ENCODE data around the gene ELSPBP1. TPM values are rescaled to one million over a fixed set of nuclear protein-coding genes. Genes with fewer than 3 reads are reported as not detected.

ELSPBP1 gene
- total RNA-seq, 2 donors from 2014 or later, result not detected

GRCh38 chr19:47973529-47973928, 20.9 kb upstream of the ELSPBP1 start:
- WGBS, 2 experiments (ENCODE audit: insufficient coverage in 1 of 2, insufficient read length in 1 of 2), result 83% methylated on average over 6 of the region's 6 CpGs
- Histone ChIP-seq H3K27ac (ENCODE audit: low read depth, low read length) (no peak overlapping the region), H3K9ac (ENCODE audit: extremely low read depth, low read length, poor library complexity, severe bottlenecking) (no peak overlapping the region), H3K9me3 (ENCODE audit: control insufficient read depth, low read length) (no peaks in the 10 kb centered on the region), H3K4me3 (ENCODE audit: low read length) (no peak overlapping the region), H3K27me3 (ENCODE audit: control insufficient read depth, insufficient read depth, low read length, poor library complexity, severe bottlenecking) (no peaks in the 10 kb centered on the region), H3K4me1 (ENCODE audit: control insufficient read depth, insufficient read depth, low read length) (no peaks in the 10 kb centered on the region), H3K36me3 (ENCODE audit: control insufficient read depth, insufficient read depth, low read length) (no peaks in the 10 kb centered on the region)
- no peaks in the 10 kb centered on the region for H3K36me3 Mint-ChIP-seq (ENCODE audit: low read depth)
- no peak for TF ChIP-seq CTCF (conservative IDR thresholded peaks at IDR 0.05)
- no peak overlapping the region for H3K4me3 Mint-ChIP-seq
- no peaks in the 10 kb centered on the region for H3K4me1 Mint-ChIP-seq
- no peak overlapping the region for H3K27ac Mint-ChIP-seq
- no peak for DNase-seq
- peaks cover 4% of the 10 kb centered on the region for H3K9me3 Mint-ChIP-seq
- H3K27me3 Mint-ChIP-seq (ENCODE audit: insufficient read depth), result peaks cover 19% of the 10 kb centered on the region

GRCh38 chr19:47991191-47991808, 3.1 kb upstream of the ELSPBP1 start:
- Mint-ChIP-seq H3K9me3 (no peaks in the 10 kb centered on the region), H3K36me3 (ENCODE audit: low read depth) (no peaks in the 10 kb centered on the region), H3K27me3 (ENCODE audit: insufficient read depth) (peaks cover 20% of the 10 kb centered on the region), H3K4me1 (no peaks in the 10 kb centered on the region), H3K4me3 (no peak overlapping the region), H3K27ac (no peak overlapping the region)
- no peaks in the 10 kb centered on the region for H3K27me3 ChIP-seq (ENCODE audit: control insufficient read depth, insufficient read depth, low read length, poor library complexity, severe bottlenecking)
- no peak overlapping the region for H3K4me3 ChIP-seq (ENCODE audit: low read length)
- TF ChIP-seq CTCF (conservative IDR thresholded peaks at IDR 0.05), result no peak
- 75 to 83% methylated on average over 5 to 9 of the region's 10 CpGs for WGBS, 2 experiments (ENCODE audit: insufficient coverage in 1 of 2, insufficient read length in 1 of 2)
- no peak for DNase-seq
- no peaks in the 10 kb centered on the region for H3K36me3 ChIP-seq (ENCODE audit: control insufficient read depth, insufficient read depth, low read length)
- no peaks in the 10 kb centered on the region for H3K4me1 ChIP-seq (ENCODE audit: control insufficient read depth, insufficient read depth, low read length)
- no peak overlapping the region for H3K27ac ChIP-seq (ENCODE audit: low read depth, low read length)
- no peak overlapping the region for H3K9ac ChIP-seq (ENCODE audit: extremely low read depth, low read length, poor library complexity, severe bottlenecking)
- no peaks in the 10 kb centered on the region for H3K9me3 ChIP-seq (ENCODE audit: control insufficient read depth, low read length)

GRCh38 chr19:47992070-47992469, 2.4 kb upstream of the ELSPBP1 start, which contains the start of gene BSPH1:
BSPH1 (minus strand) TSS chr19:47992170; CDS start chr19:47992081, 89 bp downstream.
- no peak within 1 kb of the TSS for H3K27ac Mint-ChIP-seq
- H3K27ac ChIP-seq (ENCODE audit: low read depth, low read length), result no peak within 1 kb of the TSS
- no peaks in the 10 kb centered on the region for H3K36me3 ChIP-seq (ENCODE audit: control insufficient read depth, insufficient read depth, low read length)
- peaks cover 22% of the 10 kb centered on the region for H3K27me3 Mint-ChIP-seq (ENCODE audit: insufficient read depth)
- no peak within 1 kb of the TSS for H3K4me3 Mint-ChIP-seq
- no peaks in the 10 kb centered on the region for H3K4me1 ChIP-seq (ENCODE audit: control insufficient read depth, insufficient read depth, low read length)
- no peak within 1 kb of the TSS for H3K9ac ChIP-seq (ENCODE audit: extremely low read depth, low read length, poor library complexity, severe bottlenecking)
- WGBS, 2 experiments (ENCODE audit: insufficient coverage in 1 of 2, insufficient read length in 1 of 2), result 69 to 75% methylated on average over 2 of the region's 2 CpGs
- H3K27me3 ChIP-seq (ENCODE audit: control insufficient read depth, insufficient read depth, low read length, poor library complexity, severe bottlenecking), result no peaks in the 10 kb centered on the region
- no peaks in the 10 kb centered on the region for H3K9me3 ChIP-seq (ENCODE audit: control insufficient read depth, low read length)
- no peak within 1 kb of the TSS for H3K4me3 ChIP-seq (ENCODE audit: low read length)
- TF ChIP-seq CTCF (conservative IDR thresholded peaks at IDR 0.05), result no peak
- no peaks in the 10 kb centered on the region for H3K4me1 Mint-ChIP-seq
- no peak for DNase-seq
- H3K36me3 Mint-ChIP-seq (ENCODE audit: low read depth), result no peaks in the 10 kb centered on the region
- H3K9me3 Mint-ChIP-seq, result no peaks in the 10 kb centered on the region

Data from endodermal cell (in vitro differentiated cells).